ENCODE data around the gene ITK.
"Not testable (repeated sequence)": the region's sequence is repeated elsewhere in the genome, so short reads cannot be mapped to it uniquely, and the experiment has no call there.

Gene ITK

DNA sequence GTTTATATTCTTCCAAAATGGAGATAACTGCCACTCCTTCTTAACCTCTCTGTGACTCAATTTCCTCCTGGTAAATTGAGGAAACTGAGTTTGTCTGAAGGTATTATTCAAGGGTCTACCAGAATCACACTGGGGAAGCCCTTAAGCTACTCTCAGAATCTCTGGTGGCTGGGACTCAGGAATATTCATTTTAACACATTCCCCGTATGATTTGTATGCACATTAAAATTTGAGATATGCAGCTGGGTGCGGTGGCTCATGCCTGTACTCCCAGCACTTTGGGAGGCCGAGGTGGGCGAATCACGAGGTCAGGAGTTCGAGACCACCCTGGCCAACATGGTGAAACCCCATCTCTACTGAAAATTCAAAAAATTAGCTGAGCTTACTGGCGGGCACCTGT is 64.1 kb downstream of the ITK start:
- peaks cover 75% of the 10 kb centered on the region for H3K4me1 Mint-ChIP-seq

DNA sequence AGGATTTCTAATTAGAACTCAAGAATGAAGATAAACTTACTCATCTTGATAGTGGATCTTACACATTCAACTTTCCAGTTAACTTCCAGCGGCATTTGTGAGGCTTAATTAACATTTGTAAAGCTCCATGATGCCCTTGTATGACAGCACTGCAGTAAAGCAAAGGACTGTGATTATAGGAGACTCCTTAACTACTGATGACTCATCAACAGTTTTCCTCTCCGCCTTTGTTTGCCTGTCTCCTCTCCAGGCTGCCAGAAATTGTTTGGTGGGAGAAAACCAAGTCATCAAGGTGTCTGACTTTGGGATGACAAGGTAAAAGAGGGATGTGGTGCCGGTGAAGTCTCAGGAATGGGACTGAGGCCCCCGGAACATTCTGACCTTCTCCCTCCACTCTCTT is 64.8 kb downstream of the ITK start:
- Mint-ChIP-seq H3K4me3 (no peak overlapping the region), H3K27me3 (no peaks in the 10 kb centered on the region), H3K27ac (peak overlapping the region; percentile 60), H3K36me3 (peaks cover 63% of the 10 kb centered on the region), H3K9me3 (no peaks in the 10 kb centered on the region), H3K4me1 (peaks cover 75% of the 10 kb centered on the region)

More for the DNA sequence above, 64.1 kb downstream of the ITK start:
- Mint-ChIP-seq H3K36me3 (peaks cover 65% of the 10 kb centered on the region), H3K27ac (peak overlapping the region; percentile 79)
- not testable (repeated sequence) for H3K4me3 Mint-ChIP-seq, H3K27me3 Mint-ChIP-seq, H3K9me3 Mint-ChIP-seq

DNA sequence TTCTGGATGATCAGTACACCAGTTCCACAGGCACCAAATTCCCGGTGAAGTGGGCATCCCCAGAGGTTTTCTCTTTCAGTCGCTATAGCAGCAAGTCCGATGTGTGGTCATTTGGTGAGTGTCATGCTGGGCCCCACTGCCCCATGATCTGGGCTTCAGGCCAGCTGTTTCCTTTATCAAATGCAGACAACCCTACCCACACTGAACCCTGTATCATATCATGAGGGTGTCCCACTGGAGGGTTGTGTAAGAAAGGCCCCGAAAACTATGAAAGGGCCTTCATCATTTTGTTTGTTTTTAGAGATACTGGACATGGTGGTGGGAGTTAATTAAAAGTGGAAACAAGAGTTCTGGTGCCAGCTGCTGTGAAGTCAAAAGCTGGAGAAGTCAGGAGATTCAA is 65.2 kb downstream of the ITK start:
- Mint-ChIP-seq H3K9me3 (no peaks in the 10 kb centered on the region), H3K27ac (peak overlapping the region; percentile 60), H3K4me1 (peaks cover 78% of the 10 kb centered on the region), H3K4me3 (no peak overlapping the region), H3K36me3 (peaks cover 66% of the 10 kb centered on the region), H3K27me3 (no peaks in the 10 kb centered on the region)

DNA sequence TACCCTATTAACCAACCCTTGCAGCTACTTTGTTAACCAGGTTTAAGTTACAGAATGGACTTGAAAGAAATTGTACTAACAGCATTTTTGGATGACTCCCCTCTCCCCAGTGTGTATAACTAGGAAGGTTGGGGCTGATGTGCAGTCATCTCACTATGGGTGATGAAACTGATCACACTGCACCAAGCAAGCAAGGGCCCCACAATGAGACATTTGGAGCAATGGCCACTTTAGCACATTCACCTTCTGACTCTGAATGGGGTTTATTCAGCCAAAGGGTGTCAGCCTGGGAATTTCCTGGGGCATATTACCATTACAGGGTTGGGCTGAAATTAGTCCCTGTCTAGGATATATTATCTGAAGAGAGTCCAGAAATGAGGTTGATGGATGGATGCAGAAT is 66.6 kb downstream of the ITK start:
- Mint-ChIP-seq H3K36me3 (peaks cover 67% of the 10 kb centered on the region), H3K4me3 (peak overlapping the region; percentile 50), H3K27ac (peak overlapping the region; percentile 89), H3K9me3 (no peaks in the 10 kb centered on the region), H3K27me3 (no peaks in the 10 kb centered on the region), H3K4me1 (peaks cover 88% of the 10 kb centered on the region)

DNA sequence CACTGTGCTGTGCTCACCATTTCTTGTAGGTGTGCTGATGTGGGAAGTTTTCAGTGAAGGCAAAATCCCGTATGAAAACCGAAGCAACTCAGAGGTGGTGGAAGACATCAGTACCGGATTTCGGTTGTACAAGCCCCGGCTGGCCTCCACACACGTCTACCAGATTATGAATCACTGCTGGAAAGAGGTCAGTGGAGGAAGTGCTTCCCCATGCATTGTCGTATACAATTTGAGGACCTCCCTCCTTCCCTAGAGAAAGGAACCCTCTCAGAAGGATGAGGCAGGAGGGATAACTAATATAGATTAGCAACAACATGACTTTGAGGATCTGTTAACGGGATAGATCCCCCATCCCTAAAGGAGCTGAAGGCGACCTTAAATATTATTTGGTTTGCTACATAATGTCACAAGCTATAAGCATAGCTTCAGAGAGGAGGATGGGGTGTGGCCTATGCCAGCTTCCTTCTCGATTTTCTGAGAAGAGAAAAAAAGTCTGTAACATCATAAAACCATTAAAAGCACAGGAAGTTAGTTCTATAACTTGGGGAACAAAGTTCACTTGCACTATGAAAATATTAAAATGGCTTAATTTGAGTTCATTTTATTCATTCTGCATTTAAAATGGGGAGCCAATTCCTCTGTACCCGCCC is 68.3 kb downstream of the ITK start:
- peak overlapping the region; percentile 89 for H3K27ac Mint-ChIP-seq
- peaks cover 72% of the 10 kb centered on the region for H3K36me3 Mint-ChIP-seq
- H3K9me3 Mint-ChIP-seq: no peaks in the 10 kb centered on the region
- no peaks in the 10 kb centered on the region for H3K27me3 Mint-ChIP-seq
- H3K4me1 Mint-ChIP-seq: peaks cover 94% of the 10 kb centered on the region
- H3K4me3 Mint-ChIP-seq: peak overlapping the region; percentile 75

DNA sequence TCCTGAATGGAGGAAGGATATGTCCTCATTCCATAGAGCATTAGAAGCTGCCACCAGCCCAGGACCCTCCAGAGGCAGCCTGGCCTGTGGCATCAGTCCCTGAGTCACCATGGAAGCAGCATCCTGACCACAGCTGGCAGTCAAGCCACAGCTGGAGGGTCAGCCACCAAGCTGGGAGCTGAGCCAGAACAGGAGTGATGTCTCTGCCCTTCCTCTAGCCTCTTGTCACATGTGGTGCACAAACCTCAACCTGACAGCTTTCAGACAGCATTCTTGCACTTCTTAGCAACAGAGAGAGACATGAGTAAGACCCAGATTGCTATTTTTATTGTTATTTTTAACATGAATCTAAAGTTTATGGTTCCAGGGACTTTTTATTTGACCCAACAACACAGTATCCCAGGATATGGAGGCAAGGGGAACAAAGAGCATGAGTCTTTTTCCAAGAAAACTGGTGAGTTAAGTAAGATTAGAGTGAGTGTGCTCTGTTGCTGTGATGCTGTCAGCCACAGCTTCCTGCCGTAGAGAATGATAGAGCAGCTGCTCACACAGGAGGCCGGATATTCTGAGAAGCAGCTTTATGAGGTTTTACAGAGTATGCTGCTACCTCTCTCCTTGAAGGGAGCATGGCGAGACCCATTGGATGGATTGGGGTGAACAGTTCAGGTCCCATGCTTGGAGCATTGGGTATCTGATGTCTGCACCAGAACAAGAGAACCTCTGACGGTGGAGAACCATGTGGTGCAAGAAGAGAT is 72.2 kb downstream of the ITK start:
- Mint-ChIP-seq H3K27ac (peak overlapping the region; percentile 95), H3K4me1 (peaks cover 98% of the 10 kb centered on the region), H3K36me3 (peaks cover 65% of the 10 kb centered on the region), H3K27me3 (no peaks in the 10 kb centered on the region), H3K9me3 (peaks cover 7% of the 10 kb centered on the region), H3K4me3 (peak overlapping the region; percentile 71)

DNA sequence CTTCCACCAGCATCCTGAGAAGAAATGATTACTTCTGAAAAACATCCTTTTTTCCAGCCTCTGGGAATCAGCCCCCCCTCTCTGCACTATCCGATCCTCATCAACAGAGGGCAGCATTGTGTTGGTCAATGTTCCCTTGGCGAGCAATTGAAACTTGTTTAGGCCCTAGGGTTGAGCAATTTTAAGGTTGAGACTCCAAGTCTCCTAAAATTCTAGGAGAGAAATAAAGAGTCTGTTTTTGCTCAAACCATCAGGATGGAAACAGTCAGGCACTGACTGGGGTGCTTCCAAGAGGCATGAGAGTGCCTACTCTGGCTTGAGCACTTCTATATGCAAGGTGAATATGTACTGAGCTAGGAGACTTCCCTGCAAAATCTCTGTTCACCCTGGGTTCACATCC is 72.9 kb downstream of the ITK start:
- H3K27ac Mint-ChIP-seq: peak overlapping the region; percentile 95
- H3K36me3 Mint-ChIP-seq: peaks cover 60% of the 10 kb centered on the region
- peaks cover 96% of the 10 kb centered on the region for H3K4me1 Mint-ChIP-seq
- H3K4me3 Mint-ChIP-seq: peak overlapping the region; percentile 71
- no peaks in the 10 kb centered on the region for H3K27me3 Mint-ChIP-seq
- peaks cover 7% of the 10 kb centered on the region for H3K9me3 Mint-ChIP-seq

DNA sequence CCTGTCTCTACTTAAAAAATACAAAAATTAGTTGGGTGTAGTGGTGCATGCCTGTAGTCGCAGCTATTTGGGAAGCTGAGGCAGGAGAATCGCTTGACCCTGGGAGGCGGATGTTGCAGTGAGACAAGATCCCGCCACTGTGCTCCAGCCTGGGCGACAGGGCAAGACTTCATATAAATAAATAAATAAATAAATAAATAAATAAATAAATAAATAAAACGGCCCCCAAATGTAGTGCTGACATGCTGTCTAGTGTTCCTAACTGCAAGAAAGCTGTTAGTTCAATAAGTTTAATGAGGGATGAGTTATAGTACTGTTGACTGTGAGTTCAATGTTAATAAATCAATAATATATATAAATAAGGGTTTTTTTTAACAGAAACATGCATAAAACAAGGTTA is 77.8 kb downstream of the ITK start:
- Mint-ChIP-seq H3K27ac (peak overlapping the region; percentile 46), H3K4me3 (no peak overlapping the region), H3K4me1 (peaks cover 83% of the 10 kb centered on the region), H3K9me3 (peaks cover 7% of the 10 kb centered on the region), H3K36me3 (peaks cover 26% of the 10 kb centered on the region), H3K27me3 (no peaks in the 10 kb centered on the region)

DNA sequence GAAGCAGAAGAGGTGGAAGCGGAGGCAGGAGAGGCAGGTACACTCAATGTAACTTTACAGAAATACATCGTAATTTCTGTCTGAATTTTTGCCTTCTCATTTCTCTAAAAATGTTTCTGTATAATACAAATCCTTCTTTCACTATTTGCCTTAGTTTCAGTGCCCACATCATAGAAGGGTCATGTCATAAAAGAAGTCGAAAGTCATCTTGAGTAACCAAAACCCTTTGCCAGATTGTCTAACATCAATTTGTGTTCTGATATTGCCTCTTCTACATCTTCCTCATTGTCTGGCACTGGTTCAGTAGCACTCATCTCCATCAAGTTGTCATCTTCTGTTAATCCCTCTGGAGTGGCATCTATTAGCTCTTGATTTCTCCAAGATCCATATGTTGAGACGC is 79.1 kb downstream of the ITK start:
- H3K27me3 Mint-ChIP-seq: no peaks in the 10 kb centered on the region
- peaks cover 16% of the 10 kb centered on the region for H3K36me3 Mint-ChIP-seq
- peaks cover 83% of the 10 kb centered on the region for H3K4me1 Mint-ChIP-seq
- H3K9me3 Mint-ChIP-seq: peaks cover 7% of the 10 kb centered on the region
- no peak overlapping the region for H3K4me3 Mint-ChIP-seq
- peak overlapping the region; percentile 85 for H3K27ac Mint-ChIP-seq

DNA sequence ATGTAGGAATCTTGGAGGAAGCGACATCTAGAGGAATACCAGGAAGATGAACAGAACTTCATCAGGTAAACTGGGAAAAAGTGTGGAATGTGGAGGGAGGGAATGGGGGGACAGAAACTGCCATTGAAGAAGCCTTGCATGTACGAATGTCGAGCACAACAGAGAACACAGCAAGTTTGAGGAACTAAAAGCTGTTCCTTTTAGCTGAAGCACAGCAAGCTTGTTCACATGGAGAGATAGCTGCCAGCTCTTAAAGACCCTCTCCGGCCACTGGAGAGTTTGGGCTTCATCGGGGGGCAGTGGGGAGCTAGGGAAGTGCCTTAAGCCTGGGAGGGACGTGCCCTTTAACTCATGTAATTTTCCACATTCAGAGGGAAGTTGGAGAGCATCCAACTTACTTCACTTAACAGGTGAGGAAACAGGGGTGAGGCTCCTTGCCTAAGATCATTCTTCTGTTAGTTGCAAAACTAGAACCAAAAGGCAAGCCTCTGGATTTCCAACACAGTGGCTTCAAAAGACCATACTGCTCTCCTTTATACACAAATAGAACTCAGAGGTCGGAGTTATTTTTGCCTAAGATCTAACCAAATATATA is 83.0 kb downstream of the ITK start:
- peak overlapping the region; percentile 75 for H3K27ac Mint-ChIP-seq
- H3K36me3 Mint-ChIP-seq: peaks cover under 1% of the 10 kb centered on the region
- no peaks in the 10 kb centered on the region for H3K9me3 Mint-ChIP-seq
- peak overlapping the region; percentile 28 for H3K4me3 Mint-ChIP-seq
- peaks cover 69% of the 10 kb centered on the region for H3K4me1 Mint-ChIP-seq
- H3K27me3 Mint-ChIP-seq: no peaks in the 10 kb centered on the region

DNA sequence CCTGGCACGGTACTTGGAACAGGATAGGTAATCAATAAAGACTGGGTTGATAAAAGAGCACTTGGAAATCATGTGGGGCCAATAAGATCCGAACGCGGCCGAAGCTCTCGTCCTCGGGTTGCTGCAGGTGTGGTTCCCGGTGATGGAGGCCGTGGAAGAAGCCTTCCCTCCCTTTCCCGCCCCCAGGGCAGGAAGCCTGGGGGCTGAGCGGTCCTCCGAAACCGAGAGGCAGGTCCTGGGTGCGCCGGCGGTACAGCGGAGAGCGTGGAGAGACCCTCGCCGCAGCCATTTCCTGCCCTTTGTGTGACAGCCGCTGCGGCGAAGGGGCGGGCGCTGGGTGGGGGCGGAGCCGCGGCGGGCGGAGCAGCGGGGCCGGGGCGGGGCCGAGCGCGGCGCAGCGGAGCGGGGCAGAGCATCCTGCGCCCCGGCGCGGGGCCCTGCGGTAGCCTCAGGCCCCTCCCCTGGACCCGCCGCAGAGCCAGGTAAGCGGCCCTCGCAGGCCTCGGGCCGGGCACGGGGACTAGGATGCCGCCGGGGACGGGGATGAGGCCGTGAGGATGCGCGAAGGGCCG is 85.2 kb downstream of the ITK start, which contains the start of gene CYFIP2:
Gene CYFIP2, plus strand, starts transcription at position 410 of the 572 bp plus-strand sequence. CDS start 19,239 bp downstream, outside the sequence.
- Mint-ChIP-seq H3K36me3 (peaks cover 8% of the 10 kb centered on the region), H3K9me3 (no peaks in the 10 kb centered on the region), H3K4me3 (peak within 1 kb of the TSS; percentile 95), H3K27ac (peak within 1 kb of the TSS; percentile 96), H3K27me3 (no peaks in the 10 kb centered on the region), H3K4me1 (peaks cover 69% of the 10 kb centered on the region)

DNA sequence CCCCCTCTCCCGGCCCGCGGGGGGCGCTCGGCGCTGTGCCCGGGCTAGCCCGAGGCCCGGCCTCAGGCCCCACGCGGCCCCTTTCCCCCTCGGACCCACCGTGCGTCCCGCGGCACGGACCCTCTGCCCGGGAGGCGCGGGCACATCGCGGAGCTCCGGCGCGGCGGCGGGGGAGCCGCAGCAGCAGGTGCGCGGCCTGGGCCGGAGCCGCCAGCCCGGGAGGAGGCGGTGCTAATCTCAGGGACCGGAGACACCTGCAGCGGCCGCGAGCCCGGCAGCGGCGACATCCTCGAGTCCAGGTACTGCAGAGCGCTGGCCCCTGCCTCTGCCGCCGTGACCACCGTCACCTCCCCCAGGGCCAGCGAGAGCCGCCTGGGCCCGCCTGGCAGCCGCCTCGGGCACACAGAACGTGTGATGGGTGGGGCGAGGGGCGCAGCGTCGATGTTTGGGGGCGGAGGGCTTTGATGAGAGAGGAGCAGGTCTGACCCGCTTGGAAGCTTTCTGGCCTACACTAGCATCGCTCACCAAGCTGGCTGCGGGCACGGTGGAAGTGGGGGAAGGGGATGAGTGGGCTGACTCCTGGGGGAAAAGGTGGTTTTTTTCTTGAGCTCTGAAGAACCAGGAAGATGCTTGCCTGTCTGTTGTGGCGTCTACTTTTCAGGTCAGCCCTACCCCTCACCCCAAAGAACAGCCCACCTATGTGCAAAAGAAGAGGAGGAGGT is 85.8 kb downstream of the ITK start:
- Mint-ChIP-seq H3K27me3 (no peaks in the 10 kb centered on the region), H3K36me3 (peaks cover 10% of the 10 kb centered on the region), H3K9me3 (no peaks in the 10 kb centered on the region), H3K4me3 (peak overlapping the region; percentile 84), H3K27ac (peak overlapping the region; percentile 96), H3K4me1 (peaks cover 69% of the 10 kb centered on the region)

DNA sequence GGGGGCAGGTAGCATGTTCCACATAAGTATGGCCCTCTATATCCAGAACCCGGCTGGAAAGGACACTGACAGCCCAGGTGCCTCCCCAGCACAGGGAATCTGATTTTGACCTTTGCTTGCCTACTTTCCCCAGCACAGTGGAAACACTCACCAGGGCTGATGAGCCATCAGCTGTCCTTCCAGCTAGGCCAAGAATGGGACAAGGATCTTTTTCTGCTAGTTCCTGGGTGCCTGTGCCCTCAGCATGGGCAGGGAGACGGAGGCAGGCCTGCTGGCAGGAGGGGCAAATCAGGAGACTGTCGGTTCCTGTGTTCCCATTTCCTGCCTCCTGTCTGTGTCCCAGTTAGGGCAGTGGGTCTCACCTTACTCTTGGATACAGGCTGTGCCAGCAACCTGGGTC is 86.4 kb downstream of the ITK start:
- no peaks in the 10 kb centered on the region for H3K9me3 Mint-ChIP-seq
- peak overlapping the region; percentile 84 for H3K4me3 Mint-ChIP-seq

DNA sequence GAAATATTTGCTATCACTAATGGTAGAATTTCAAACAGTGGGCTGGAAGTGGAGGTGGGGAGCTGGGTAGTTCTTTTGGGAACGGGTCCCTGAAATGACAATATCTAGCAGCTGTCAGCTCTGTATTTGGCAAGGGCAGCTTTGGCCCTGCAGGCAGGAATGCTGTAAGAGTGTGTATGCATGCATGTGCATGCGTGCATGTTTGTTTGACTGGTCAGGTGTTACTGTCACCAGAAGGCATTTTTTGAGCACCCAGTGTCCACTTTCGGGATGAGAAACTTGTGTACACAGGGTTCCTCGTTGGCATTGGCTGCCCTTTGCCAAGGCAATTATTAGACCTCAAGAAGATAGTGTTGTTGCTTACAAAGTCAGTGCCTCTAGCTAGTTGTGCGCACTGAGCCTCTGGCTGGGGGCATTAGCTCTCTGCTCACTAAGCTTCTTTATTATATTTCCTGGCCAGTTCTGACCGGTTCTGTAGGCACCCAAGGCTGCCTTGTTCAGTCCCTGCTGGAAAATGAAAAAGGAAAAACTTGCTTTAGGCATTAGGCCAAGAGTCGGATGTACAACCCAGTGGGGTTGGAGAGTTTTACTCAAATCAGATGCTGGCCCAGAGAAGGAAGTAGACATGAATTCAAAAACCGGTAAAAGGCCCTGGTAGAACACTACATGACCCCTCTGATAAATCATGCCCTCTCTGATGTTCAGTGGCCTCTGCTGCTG is 87.3 kb downstream of the ITK start:
- peaks cover 81% of the 10 kb centered on the region for H3K4me1 Mint-ChIP-seq
- H3K36me3 Mint-ChIP-seq: peaks cover 14% of the 10 kb centered on the region
- peak overlapping the region; percentile 84 for H3K4me3 Mint-ChIP-seq
- H3K9me3 Mint-ChIP-seq: no peaks in the 10 kb centered on the region
- peak overlapping the region; percentile 96 for H3K27ac Mint-ChIP-seq
- no peaks in the 10 kb centered on the region for H3K27me3 Mint-ChIP-seq

More for the DNA sequence above, 86.4 kb downstream of the ITK start:
- Mint-ChIP-seq H3K27ac (peak overlapping the region; percentile 96), H3K36me3 (peaks cover 14% of the 10 kb centered on the region), H3K4me1 (peaks cover 73% of the 10 kb centered on the region), H3K27me3 (no peaks in the 10 kb centered on the region)
